Lung (tissue), 12 donors: ENCODE data around the gene HOXC5. TPM values are rescaled to one million over a fixed set of nuclear protein-coding genes. Genes with fewer than 3 reads are reported as not detected.

Experiments
- ATAC-seq: fragments of 200-7000 bp; cut with Tn5 transposase; one replicate; pipeline ENCODE4 v1.9.1; 2020; ENCODE audit warnings: moderate number of reproducible peaks; ENCODE audit not compliant: insufficient read depth, low FRiP score
- DNase-seq, 3 donors: peaks; one replicate each; pipeline ENCODE4 v3.0.0-alpha.2; 2013 to 2017
- H3K27ac ChIP-seq, 2 donors: one replicate each; pipeline ENCODE4 v1.5.1; 2013; ENCODE audit warnings: mild to moderate bottlenecking in 2 of 2, moderate library complexity in 2 of 2, control low read depth in 1 of 2, inconsistent platforms in 1 of 2, low read depth in 1 of 2, low read length in 1 of 2
- H3K27me3 ChIP-seq, 3 donors: one replicate each; pipeline ENCODE4 v1.5.1; 2013; ENCODE audit warnings: low read length in 2 of 3; ENCODE audit not compliant: control insufficient read depth in 3 of 3, insufficient read depth in 3 of 3
- H3K36me3 ChIP-seq, 4 donors: one replicate each; pipeline ENCODE4 v1.5.1; 2013; ENCODE audit warnings: low read length in 4 of 4, mild to moderate bottlenecking in 1 of 4, moderate library complexity in 1 of 4; ENCODE audit not compliant: control insufficient read depth in 4 of 4, insufficient read depth in 4 of 4
- H3K4me1 ChIP-seq, 5 donors: one replicate each; pipeline ENCODE4 v1.5.1; 2013; ENCODE audit warnings: low read length in 5 of 5, mild to moderate bottlenecking in 2 of 5, moderate library complexity in 1 of 5; ENCODE audit not compliant: control insufficient read depth in 5 of 5, insufficient read depth in 5 of 5
- H3K4me3 ChIP-seq: one replicate; pipeline ENCODE4 v1.5.1; 2013; ENCODE audit warnings: mild to moderate bottlenecking, control low read depth, moderate library complexity
- H3K9ac ChIP-seq, 2 donors: one replicate each; pipeline ENCODE4 v1.5.1; 2013; ENCODE audit warnings: low read length in 2 of 2, control low read depth in 1 of 2; ENCODE audit not compliant: insufficient read depth in 1 of 2
- H3K9me3 ChIP-seq, 4 donors: one replicate each; pipeline ENCODE4 v1.5.1; 2013; ENCODE audit warnings: low read length in 3 of 4, mild to moderate bottlenecking in 1 of 4, moderate library complexity in 1 of 4; ENCODE audit not compliant: control insufficient read depth in 4 of 4, insufficient read depth in 3 of 4
- CTCF ChIP-seq: IDR thresholded peaks from 2 replicates; pipeline ENCODE4 v1.5.1; 2012; ENCODE audit warnings: mild to moderate bottlenecking; ENCODE audit errors: control extremely low read depth, extremely low read depth
- WGBS, 2 donors: extraction: QIAGEN DNeasy Blood & Tissue Kit; methylation state at CpG; one replicate each; pipeline ENCODE4 v1.1.7; 2013; 5-methylcytosine and 5-hydroxymethylcytosine counted together
- polyA plus RNA-seq, 2 donors: library from polyadenylated mRNA; stranded (reverse); fragments of 200-250 nt; gene quantifications; one replicate each; pipeline ENCODE4 v1.2.1, GENCODE V29; 2013
- total RNA-seq, 2 donors: library from RNA; depleted of rRNA in 1 of 2; stranded (reverse); fragments of >200 nt in 1 of 2; gene quantifications; one replicate each; pipeline ENCODE4 v1.2.1, GENCODE V29; 2014 to 2021
- donor health status: control.
- donor health status: control.
- donor health status: Bipolar disorder and iron deficiency.
- donor health status: healthy.
- donor health status: DM: yes; HTN: yes; CAD: no.

The HOXC5 gene
- total and polyA plus RNA-seq, 4 donors: 0.08 to 0.26 (median 0.17) TPM

GRCh38 chr12:54012631-54013409 is 20.0 kb upstream of the HOXC5 start:
- 27 to 31% methylated on average over 6 of the region's 6 CpGs for WGBS, 2 donors
- no peak for TF ChIP-seq CTCF
- DNase-seq (no peak), ATAC-seq (no peak)
- Histone ChIP-seq H3K9ac (no peak overlapping the region), H3K9me3 (peaks cover 0 to 15% (median 0%) of the 10 kb centered on the region in 4 donors), H3K27ac (no peak overlapping the region), H3K4me3 (no peak overlapping the region), H3K4me1 (peaks cover 0 to 8% (median 3%) of the 10 kb centered on the region in 5 donors), H3K36me3 (no peaks in the 10 kb centered on the region), H3K27me3 (peaks cover 14 to 97% (median 89%) of the 10 kb centered on the region in 3 donors)

- Histone ChIP-seq H3K4me3 (no peak overlapping the region), H3K27me3 (peaks cover 15 to 90% (median 79%) of the 10 kb centered on the region in 3 donors), H3K36me3 (no peaks in the 10 kb centered on the region), H3K9me3 (peaks cover 0 to 15% (median 0%) of the 10 kb centered on the region in 4 donors), H3K27ac (no peak overlapping the region), H3K4me1 (peaks cover 0 to 14% (median 6%) of the 10 kb centered on the region in 5 donors), H3K9ac (no peak overlapping the region)
- ATAC-seq (no peak), DNase-seq (no peak)
- 3 to 7% methylated on average over 36 of the region's 36 CpGs for WGBS, 2 donors
- TF ChIP-seq CTCF: no peak
Measured at GRCh38 chr12:54014377-54015017, 18.4 kb upstream of the HOXC5 start.

GRCh38 chr12:54015018-54015931 is 17.6 kb upstream of the HOXC5 start:
- H3K27ac ChIP-seq: no peak overlapping the region

More at GRCh38 chr12:54015018-54015931, 17.6 kb upstream of the HOXC5 start:
- Histone ChIP-seq H3K4me1 (peaks cover 0 to 13% (median 6%) of the 10 kb centered on the region in 5 donors), H3K4me3 (no peak overlapping the region), H3K9ac (no peak overlapping the region), H3K9me3 (peaks cover 0 to 15% (median 0%) of the 10 kb centered on the region in 4 donors), H3K36me3 (no peaks in the 10 kb centered on the region), H3K27me3 (peaks cover 11 to 89% (median 75%) of the 10 kb centered on the region in 3 donors)
- no peak for ATAC-seq
- no peak for DNase-seq
- TF ChIP-seq CTCF: no peak
- 8 to 11% methylated on average over 23 of the region's 23 CpGs for WGBS, 2 donors
